ENCODE results near the gene CLK4.

DNA sequence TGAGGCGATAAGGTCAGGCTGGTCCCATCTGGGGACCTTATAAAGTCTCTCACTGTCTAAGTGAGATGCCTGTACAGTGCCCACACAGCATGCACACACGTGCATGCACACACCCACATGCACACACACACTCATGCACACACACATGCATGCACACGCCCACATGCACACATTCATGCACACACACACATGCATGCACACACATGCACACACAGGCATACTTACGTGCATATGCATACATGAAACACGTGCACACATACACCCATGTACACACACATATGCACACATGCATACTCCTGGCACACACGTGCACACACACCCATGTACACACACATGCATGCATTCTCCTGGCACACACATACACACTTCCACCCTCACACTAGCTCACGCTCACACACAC is 48.9 kb downstream of the CLK4 start:
- TF ChIP-seq, protein P1, sequence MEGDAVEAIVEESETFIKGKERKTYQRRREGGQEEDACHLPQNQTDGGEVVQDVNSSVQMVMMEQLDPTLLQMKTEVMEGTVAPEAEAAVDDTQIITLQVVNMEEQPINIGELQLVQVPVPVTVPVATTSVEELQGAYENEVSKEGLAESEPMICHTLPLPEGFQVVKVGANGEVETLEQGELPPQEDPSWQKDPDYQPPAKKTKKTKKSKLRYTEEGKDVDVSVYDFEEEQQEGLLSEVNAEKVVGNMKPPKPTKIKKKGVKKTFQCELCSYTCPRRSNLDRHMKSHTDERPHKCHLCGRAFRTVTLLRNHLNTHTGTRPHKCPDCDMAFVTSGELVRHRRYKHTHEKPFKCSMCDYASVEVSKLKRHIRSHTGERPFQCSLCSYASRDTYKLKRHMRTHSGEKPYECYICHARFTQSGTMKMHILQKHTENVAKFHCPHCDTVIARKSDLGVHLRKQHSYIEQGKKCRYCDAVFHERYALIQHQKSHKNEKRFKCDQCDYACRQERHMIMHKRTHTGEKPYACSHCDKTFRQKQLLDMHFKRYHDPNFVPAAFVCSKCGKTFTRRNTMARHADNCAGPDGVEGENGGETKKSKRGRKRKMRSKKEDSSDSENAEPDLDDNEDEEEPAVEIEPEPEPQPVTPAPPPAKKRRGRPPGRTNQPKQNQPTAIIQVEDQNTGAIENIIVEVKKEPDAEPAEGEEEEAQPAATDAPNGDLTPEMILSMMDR (IDR thresholded peaks at IDR 0.05): no peak
- no peak for TF ChIP-seq POLR2A (IDR thresholded peaks at IDR 0.05)

All from tibial nerve (tissue), 3 donors.